Gastrocnemius medialis (tissue), 4 donors: ENCODE data around the gene GNAQ. TPM values are rescaled to one million over a fixed set of nuclear protein-coding genes. Genes with fewer than 3 reads are reported as not detected.
"Not testable (repeated sequence)": the region's sequence is repeated elsewhere in the genome, so short reads cannot be mapped to it uniquely, and the experiment has no call there.

Experiments used
- ATAC-seq, 2 donors: fragments of 150-250 bp; one replicate each; pipeline ENCODE4 v1.9.1; 2016
- DNase-seq, 2 donors: peaks; one replicate each; pipeline ENCODE4 v3.0.0-alpha.2; 2019
- H3K27ac ChIP-seq, 4 donors: fragments of 200-600 bp; sonication (generic); 1 replicate in 1 of 4; 2 replicates in 3 of 4; pipeline ENCODE4 v1.5.1; 2016 to 2018; ENCODE audit warnings: mild to moderate bottlenecking in 2 of 4, moderate library complexity in 1 of 4
- H3K27me3 ChIP-seq, 3 donors: fragments of 200-600 bp; sonication (generic) in 2 of 3; 1 replicate in 1 of 3; 2 replicates in 2 of 3; pipeline versions ENCODE4 v1.5.1 to v1.6.0; 2016 to 2019; ENCODE audit warnings: mild to moderate bottlenecking in 1 of 3, moderate library complexity in 1 of 3
- H3K36me3 ChIP-seq, 2 donors: fragments of 200-600 bp; sonication (generic) in 1 of 2; one replicate each; pipeline ENCODE4 v1.5.1; 2017 to 2018
- H3K4me1 ChIP-seq, 2 donors: fragments of 200-600 bp; sonication (generic) in 1 of 2; one replicate each; pipeline ENCODE4 v1.5.1; 2016 to 2017; ENCODE audit warnings: mild to moderate bottlenecking in 2 of 2
- H3K4me3 ChIP-seq, 4 donors: fragments of 200-600 bp; sonication (generic) in 3 of 4; 1 replicate in 1 of 4; 2 replicates in 3 of 4; pipeline ENCODE4 v1.5.1; 2016 to 2019; ENCODE audit warnings: mild to moderate bottlenecking in 2 of 4
- H3K9me3 ChIP-seq, 3 donors: fragments of 200-600 bp; sonication (generic) in 2 of 3; 1 replicate in 1 of 3; 2 replicates in 2 of 3; pipeline ENCODE4 v1.5.1; 2016 to 2019
- POLR2A ChIP-seq, 2 donors: fragments of 450-650 bp; IDR thresholded peaks; one replicate each; pipeline ENCODE4 v1.6.1; 2017; ENCODE audit warnings: antibody characterized with exemption in 2 of 2, mild to moderate bottlenecking in 2 of 2, moderate library complexity in 2 of 2
- in situ Hi-C, 4 donors: fragments of 200-750 bp; cut with MboI; loops; one replicate each; pipeline versions ENCODE4 v1.15.0 to v1.8.0; 2017; ENCODE audit warnings: low sequenced_read_pairs in 4 of 4
- intact Hi-C: fragments of 100-400 bp; cut with DNase I; formaldehyde crosslinking; loops from one replicate; pipeline ENCODE4 v1.15.1; 2023; ENCODE audit warnings: low total_unique reads
- total RNA-seq, 4 donors: library from RNA; depleted of rRNA; stranded (reverse); fragments of >200 nt; gene quantifications; one replicate each; pipeline versions ENCODE4 v1.1.0 to v1.2.3, GENCODE V29; 2016
- TF ChIP-seq, protein P1 (sequence below), 5 experiments: fragments of 450-650 bp in 3 of 5; fragments of 200-600 bp in 2 of 5; sonication (generic) in 2 of 5; IDR thresholded peaks in 4 of 5; conservative IDR thresholded peaks in 1 of 5; 1 replicate in 4 of 5; 2 replicates in 1 of 5; pipeline ENCODE4 v1.5.1; 2016 to 2019; ENCODE audit warnings: antibody characterized with exemption in 5 of 5, mild to moderate bottlenecking in 3 of 5, moderate library complexity in 3 of 5

The GNAQ gene
- total RNA-seq, 4 donors from 2014 or later: 11.3 to 25.9 (median 18.7) TPM

DNA sequence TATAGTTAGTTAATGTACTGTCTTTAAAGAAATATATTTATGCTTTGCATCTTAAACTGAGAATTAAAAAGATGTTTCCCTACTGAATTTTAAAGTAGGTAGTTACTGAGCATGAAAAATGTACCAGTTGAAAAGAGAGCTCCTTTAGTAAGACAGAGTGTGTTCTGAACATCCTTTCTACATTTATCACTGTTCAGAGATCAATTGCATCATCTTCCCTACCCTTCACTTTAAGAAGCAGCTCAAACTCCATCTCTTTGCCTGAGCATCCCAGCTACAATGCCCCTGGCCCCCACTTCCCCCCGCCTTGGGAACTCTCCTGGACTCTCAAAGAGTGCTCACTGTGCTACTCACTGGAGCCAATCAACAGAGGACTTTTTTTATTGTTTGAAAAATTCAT, 164.7 kb downstream of the GNAQ start:
- no peak for ATAC-seq
- no peak for DNase-seq
- H3K4me3 ChIP-seq: no peak overlapping the region
- no peaks in the 10 kb centered on the region for H3K36me3 ChIP-seq
- TF ChIP-seq, protein P1, sequence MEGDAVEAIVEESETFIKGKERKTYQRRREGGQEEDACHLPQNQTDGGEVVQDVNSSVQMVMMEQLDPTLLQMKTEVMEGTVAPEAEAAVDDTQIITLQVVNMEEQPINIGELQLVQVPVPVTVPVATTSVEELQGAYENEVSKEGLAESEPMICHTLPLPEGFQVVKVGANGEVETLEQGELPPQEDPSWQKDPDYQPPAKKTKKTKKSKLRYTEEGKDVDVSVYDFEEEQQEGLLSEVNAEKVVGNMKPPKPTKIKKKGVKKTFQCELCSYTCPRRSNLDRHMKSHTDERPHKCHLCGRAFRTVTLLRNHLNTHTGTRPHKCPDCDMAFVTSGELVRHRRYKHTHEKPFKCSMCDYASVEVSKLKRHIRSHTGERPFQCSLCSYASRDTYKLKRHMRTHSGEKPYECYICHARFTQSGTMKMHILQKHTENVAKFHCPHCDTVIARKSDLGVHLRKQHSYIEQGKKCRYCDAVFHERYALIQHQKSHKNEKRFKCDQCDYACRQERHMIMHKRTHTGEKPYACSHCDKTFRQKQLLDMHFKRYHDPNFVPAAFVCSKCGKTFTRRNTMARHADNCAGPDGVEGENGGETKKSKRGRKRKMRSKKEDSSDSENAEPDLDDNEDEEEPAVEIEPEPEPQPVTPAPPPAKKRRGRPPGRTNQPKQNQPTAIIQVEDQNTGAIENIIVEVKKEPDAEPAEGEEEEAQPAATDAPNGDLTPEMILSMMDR (IDR thresholded peaks at IDR 0.05 in 4 of 5, conservative IDR thresholded peaks at IDR 0.05 in 1 of 5): no peak
- TF ChIP-seq POLR2A (IDR thresholded peaks at IDR 0.05): no peak
- in situ Hi-C loops (no loop called here), intact Hi-C loops (no loop called here)
- H3K27ac ChIP-seq: no peak overlapping the region
- H3K9me3 ChIP-seq: no peaks in the 10 kb centered on the region
- no peaks in the 10 kb centered on the region for H3K4me1 ChIP-seq
- no peaks in the 10 kb centered on the region for H3K27me3 ChIP-seq

DNA sequence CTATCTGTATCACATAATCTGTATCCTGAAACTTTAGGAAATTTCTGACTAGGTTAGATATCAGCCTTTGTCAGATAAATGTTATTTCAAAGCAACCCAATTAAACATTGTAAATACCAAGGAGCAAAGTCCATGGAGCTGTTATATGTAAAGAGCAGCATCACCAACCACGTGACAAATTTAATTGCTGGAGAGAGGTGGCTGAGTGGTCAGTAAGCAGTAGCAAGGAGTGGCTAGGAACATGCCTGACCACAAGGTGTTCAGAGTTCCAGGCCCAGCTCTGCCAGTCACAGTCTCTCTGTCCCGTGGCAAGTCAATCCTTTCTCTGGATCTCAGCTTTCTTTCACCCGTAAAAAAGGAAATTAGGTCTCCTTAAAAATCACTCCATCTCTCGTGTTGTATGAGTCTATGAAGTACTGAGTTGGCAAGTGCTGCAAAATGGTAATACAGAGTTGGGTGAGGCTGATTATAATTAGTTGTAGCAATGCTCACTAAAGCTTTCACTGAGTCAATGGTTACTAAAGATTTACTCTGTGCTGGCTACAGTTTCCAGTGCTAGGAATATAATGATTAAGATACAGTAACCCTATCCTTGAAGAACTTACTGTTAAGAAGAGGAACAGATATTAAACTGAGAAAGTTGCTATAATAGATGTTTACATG, 166.1 kb downstream of the GNAQ start:
- DNase-seq: no peak
- in situ Hi-C loops (no loop called here), intact Hi-C loops (no loop called here)
- H3K9me3 ChIP-seq: no peaks in the 10 kb centered on the region
- H3K4me3 ChIP-seq: no peak overlapping the region
- H3K36me3 ChIP-seq: no peaks in the 10 kb centered on the region
- no peak for ATAC-seq
- TF ChIP-seq, protein P1 (IDR thresholded peaks at IDR 0.05 in 4 of 5, conservative IDR thresholded peaks at IDR 0.05 in 1 of 5): no peak
- TF ChIP-seq POLR2A (IDR thresholded peaks at IDR 0.05): no peak
- H3K27me3 ChIP-seq: no peaks in the 10 kb centered on the region
- no peak overlapping the region for H3K27ac ChIP-seq
- H3K4me1 ChIP-seq: no peaks in the 10 kb centered on the region

DNA sequence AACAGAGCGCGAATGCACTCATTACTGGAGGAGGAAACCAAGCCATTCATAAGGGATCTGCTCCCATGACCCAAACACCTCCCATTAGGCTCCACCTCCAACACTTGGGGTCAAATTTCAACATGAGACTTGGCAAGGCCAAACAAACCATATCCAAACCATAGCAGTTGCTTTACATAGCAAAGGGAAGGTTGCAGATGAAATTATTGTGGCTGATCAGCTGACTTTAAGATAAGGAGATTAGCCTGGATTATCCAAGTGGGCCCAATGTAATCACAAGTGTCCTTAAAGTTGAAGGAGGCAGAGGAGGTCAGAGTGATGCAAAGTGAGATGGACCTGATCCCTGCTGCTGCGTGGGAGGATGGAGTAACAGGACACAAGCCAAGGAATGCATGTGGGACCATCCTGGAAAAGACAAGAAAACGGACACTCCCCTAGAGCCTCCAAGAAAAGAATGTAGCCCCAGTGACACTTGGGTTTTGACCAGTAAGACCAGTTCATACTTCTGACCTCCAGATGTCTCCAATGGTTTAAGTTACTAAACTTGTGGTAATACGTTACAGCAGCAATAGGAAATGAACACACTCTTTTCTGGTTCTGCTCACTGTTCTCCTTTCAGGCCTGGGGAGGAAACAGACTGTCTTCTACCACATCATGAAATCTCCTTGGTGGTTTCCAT, 167.3 kb downstream of the GNAQ start:
- Histone ChIP-seq H3K27ac (no peak overlapping the region), H3K4me1 (no peaks in the 10 kb centered on the region), H3K9me3 (no peaks in the 10 kb centered on the region), H3K27me3 (no peaks in the 10 kb centered on the region), H3K4me3 (no peak overlapping the region), H3K36me3 (no peaks in the 10 kb centered on the region)
- in situ Hi-C loops (no loop called here), intact Hi-C loops (no loop called here)
- ATAC-seq: no peak
- DNase-seq: no peak
- TF ChIP-seq POLR2A (IDR thresholded peaks at IDR 0.05): no peak
- TF ChIP-seq, protein P1 (IDR thresholded peaks at IDR 0.05 in 4 of 5, conservative IDR thresholded peaks at IDR 0.05 in 1 of 5): no peak

DNA sequence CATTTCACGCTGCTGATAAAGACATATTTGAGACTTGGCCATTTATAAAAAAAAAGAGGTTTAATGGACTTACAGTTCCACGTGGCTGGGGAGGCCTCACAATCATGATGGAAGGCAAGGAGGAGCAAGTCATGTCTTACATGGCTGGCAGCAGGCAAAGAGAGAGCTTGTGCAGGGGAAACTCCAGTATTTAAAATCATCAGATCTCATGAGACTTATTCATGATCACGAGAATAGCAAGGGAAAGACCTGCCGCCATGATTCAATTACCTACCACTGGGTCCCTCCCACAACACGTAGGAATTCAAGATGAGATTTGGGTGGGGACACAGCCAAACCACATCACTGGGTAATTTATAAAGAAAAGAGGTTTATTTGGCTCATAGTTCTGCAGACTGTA, 168.0 kb downstream of the GNAQ start:
- ATAC-seq, H3K4me1 ChIP-seq, intact Hi-C loops, H3K27ac ChIP-seq, H3K4me3 ChIP-seq, H3K9me3 ChIP-seq, H3K27me3 ChIP-seq, in situ Hi-C loops, H3K36me3 ChIP-seq, DNase-seq: not testable (repeated sequence)

- H3K27me3 ChIP-seq, intact Hi-C loops, DNase-seq, H3K36me3 ChIP-seq, in situ Hi-C loops, H3K27ac ChIP-seq, H3K4me1 ChIP-seq, ATAC-seq, H3K4me3 ChIP-seq, H3K9me3 ChIP-seq: not testable (repeated sequence)
Observed at GRCh38 chr9:77860953-77861352, 170.7 kb downstream of the GNAQ start.
